NCI-H82 treated with DMSO at 0.1 percent for 48 hours (cell line): ENCODE data around the gene PARP4.
"Not testable (repeated sequence)": the region's sequence is repeated elsewhere in the genome, so short reads cannot be mapped to it uniquely, and the experiment has no call there.

ENCODE experiments used
- DNase-seq: peaks from one replicate; lab custom pipeline; 2025; ENCODE audit not compliant: unreplicated experiment; lab: John Stamatoyannopoulos, UW

PARP4 gene

DNA sequence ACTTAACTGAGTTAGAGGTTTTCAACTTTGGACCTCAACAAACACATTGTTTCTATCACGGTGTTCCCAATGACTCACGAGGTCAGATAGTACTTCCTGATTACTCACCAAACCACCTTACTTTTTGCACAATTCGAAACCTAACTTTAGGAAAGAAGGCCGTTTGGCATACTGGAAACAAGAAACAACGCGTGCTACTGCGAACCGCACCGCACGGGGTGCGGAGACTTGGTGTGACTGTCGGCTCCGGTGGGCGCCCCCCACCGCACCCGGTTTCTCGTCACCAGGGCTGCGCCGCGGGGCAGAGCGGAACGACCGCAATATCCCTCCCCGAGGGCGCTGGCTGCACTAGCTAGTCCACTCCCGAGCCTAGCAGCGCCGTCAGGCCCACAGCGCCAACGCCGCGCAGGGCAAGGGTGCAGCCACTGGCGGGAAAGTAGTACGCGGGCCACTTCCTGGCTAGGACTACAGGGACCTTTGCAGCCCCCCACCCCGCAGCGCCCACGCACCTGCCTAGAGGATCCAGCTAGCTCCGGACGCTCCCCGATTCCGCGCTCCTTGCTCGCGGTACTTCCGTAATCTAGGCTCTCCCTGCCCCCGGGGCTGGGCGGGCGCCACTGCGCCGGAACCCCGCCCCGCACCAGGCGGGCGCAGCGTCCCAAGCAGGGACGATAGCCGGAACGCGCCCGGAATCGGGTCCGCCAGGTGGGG, at the start of gene PARP4:
PARP4 (minus strand) TSS at position 582 of the 711 bp plus-strand sequence. CDS start 9,002 bp downstream, outside the sequence.
- peak; percentile 54 for DNase-seq

GRCh38 chr13:24560579-24561187, 48.1 kb upstream of the PARP4 start:
- DNase-seq = not testable (repeated sequence)

DNA sequence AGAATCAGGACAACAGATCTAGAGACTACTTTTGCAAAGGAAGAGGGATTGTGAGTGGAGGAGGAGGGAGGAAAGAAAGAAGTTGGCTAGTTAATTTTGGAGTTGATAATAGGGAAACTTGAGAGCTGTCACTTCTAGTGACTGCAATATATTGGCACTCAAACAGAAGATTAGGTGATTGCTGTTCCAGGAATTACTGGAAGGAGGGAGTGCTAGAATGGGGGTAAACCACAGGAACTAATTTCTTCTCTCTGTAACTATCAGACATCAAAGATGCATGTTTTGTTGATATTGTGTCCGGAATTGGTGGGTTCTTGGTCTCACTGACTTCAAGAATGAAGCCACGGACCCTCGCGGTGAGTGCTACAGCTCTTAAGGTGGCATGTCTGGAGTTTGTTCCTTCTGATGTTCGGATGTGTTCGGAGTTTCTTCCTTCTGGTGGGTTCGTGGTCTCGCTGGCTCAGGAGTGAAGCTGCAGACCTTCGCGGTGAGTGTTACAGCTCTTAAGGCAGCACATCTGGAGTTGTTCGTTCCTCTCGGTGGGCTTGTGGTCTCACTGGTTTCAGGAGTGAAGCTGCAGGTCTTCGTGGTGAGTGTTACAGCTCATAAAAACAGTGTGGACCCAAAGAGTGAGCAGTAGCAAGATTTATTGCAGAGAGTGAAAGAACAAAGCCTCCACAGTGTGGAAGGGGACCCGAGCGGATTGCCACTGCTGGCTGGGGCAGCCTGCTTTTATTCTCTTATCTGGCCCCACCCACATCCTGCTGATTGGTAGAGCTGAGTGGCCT, 47.0 kb upstream of the PARP4 start:
- not testable (repeated sequence) for DNase-seq

GRCh38 chr13:24557081-24557480, 44.5 kb upstream of the PARP4 start:
- DNase-seq = no peak

GRCh38 chr13:24553892-24554291, 41.3 kb upstream of the PARP4 start:
- DNase-seq = not testable (repeated sequence)

DNA sequence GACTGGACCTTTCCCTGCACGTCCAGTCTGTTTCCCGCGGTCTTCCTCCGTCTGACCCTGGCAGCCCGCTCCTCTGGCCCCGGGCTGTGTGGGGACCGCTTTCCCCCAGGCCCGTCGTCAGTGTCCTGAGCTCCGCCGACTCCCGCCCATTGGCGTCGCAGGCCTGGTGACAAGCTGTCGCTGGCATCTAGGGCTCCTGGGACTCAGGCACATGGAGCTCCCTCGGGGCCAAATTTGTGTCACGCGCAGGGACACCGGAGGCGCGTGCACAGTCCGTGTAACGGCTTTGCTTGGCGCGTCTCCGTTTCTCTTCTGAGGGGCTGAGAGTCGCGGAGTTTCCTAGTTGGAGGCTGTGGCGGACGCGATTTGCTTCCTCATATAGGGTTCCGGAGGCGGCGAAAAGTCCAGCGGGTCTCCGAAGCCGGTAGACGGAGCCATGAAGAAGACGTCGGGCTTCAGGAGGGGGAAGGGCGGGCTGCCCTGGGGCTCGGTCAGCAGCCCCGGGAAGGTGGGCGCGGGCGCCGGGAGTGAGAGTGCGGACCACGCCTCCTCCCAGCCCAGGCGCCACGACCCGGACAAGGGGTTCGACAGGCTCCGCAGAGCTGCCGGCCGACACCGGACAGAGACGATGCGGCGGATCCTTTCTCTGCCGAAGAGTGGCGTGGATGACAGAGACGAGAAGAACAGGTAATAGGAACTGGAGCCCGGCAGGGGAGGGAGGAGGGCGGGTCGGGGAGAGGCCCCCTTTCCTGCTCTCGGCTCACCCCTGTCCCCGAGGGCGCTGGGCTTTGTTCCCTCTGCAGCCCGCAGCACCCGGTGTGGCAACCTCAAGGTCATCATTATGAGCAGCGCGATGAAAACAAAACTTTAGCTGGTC, 29.1 kb upstream of the PARP4 start:
- not testable (repeated sequence) for DNase-seq

GRCh38 chr13:24541127-24541475, 28.5 kb upstream of the PARP4 start:
- DNase-seq = no peak

DNA sequence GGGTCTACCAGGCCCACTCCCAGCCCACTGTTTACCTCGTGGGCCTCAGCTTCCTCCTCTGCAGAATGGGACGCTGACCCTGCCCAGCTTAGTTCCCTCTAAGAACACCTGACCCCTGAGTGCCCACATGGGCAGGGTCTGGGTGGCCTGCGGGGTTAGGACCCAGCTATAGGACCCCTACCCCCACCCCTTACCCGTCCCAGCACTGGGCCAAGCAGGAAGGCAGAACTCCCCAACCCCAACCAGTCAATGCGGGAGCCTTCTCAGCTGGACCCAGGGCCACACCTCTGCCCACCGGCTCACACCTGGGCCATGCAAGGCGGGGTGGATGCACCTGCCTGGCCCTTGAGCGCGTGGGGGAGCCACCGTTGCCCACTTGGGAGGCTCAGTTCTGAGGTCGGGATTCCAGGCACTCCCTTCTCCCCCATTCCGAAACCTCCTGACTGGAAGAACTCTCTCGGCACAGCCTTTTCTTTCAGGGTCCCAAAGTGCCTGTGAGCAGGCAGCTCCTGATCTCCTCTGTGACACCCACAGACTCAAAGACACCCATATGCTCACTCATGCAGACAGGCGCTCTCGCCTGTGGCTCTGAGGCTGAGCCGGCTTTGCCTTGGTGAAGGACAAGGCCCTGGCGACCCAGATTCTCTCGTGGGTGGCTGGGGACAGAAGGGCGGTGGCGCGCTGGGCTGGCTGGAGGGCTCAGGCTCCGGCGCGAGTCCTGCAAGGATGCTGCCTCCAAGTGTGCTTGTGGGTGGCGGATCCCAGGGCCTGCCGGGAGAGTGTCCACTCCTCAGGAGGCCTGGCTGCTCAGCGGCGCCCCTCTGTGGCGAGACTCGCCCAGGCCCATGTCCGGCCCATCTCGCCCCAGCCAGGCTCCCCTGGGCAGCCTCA, 27.9 kb upstream of the PARP4 start:
- no peak for DNase-seq

GRCh38 chr13:24539500-24540165, 27.1 kb upstream of the PARP4 start:
- no peak for DNase-seq

GRCh38 chr13:24529478-24529877, 16.9 kb upstream of the PARP4 start:
- no peak for DNase-seq

- no peak for DNase-seq
Measured at GRCh38 chr13:24528816-24529398, 16.3 kb upstream of the PARP4 start.

DNA sequence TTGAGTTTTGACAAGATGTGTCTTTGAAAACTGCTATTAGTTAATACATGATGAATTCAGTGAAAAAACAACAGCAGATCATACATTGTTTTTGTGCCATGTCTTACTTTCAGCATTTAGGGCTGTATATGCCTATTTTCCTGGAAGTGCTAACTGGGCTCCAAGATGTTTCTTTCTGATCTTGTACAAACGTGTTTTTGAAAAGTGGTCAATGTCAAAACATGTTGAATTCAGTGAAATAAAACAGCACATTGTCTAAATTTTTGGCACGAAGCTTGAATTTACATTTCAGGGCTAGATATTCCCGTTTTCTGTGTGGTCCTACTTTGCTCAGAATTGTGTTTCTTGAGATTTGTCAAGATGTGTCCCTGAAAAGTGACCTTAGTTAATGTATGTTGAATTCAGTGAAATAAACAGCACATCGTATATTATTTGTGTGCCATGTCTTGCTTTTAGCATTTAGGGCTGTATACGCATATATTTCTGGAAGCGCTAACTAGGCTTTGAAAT, 14.7 kb upstream of the PARP4 start:
- no peak for DNase-seq

- no peak for DNase-seq
Measured at GRCh38 chr13:24520733-24521132, 8.2 kb upstream of the PARP4 start.

DNA sequence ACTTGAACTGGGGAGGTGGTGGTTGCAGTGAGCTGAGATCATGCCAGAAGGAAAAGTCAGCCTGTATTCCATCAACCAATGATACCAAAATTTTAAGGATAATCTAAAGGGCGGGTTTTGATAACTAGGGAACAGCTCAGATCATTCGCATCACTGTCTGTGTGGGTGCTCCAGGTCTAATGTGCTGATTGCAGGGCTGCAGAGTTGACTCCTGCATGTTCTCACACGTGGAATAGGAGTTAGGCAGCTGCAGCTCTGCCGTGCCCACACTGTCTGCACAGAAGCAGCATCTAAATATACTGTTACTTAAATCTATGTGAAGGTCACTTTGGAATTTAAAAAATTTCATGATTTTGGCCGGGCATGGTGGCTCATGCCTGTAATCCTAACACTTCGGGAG, 4.3 kb upstream of the PARP4 start:
- DNase-seq = no peak

DNA sequence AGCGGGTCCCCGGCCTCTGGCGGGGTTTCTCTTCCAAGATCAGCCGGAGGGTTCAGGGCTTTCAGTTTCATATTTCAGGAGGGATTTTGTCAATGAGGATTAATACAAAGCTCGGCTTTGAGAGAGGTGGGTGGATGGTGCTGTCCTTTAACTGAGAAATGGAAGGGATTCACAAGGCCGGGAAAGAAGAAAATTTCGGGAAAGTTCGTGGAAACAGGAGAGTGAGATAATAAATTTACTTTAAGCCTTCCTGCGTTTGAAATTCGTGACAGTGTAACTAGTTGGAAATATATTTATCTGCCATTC, 283 bp upstream of the PARP4 start:
- no peak for DNase-seq

DNA sequence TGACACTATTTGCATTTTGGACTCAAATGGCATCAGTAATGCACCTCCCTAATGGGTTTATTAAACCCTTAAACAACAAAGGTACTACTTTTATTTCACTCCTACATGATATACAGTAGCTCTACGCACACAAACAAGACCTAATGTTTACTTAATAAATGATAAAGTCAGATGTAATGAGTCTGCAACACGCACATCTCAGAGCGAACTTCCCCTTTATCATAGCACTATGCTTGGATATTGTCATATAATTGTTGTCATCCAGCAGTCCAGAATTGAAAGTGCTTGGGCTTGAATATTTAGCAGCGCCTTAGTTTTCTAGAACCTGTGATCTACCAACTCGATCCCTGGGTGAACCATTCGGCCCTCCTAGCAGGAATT, 772 bp downstream of the PARP4 start:
- DNase-seq = no peak

DNA sequence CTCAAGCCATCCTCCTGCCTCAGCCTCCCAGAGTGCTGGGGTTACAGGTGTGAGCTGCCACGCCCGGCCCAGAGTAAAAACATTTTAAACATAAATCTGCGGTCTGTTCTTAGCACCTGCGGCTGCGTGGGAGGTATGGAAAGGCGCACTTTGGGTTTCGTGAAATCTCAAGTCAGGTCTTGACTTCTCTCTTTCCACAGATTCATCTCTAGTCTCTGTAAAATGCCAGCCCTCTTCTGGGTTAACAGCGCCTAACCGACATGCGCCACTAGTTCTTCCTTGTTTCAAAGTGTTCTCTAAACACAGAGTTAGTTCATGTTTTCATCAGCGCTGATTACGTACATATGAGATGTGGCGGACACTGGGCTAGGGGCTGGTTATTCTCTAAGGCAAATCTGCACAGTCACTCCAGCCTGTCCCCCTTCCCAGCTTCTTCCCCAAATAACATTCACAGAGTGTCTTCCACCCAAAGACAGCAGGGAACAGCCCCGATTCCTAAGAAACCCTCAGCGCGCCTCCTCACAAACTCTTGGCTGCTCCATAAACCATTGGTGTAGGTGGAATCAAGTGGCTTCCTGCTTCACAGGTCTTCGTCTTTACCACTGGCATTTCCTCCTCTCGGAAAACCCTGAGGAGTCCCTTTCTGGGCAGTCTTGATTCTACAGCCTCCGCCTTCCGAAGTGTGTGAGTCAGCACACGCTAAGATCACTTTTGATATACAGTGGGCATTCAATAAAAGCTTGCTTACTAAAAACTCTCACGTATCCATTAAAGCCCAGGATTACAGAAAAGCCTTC, 1.4 kb downstream of the PARP4 start:
- no peak for DNase-seq

DNA sequence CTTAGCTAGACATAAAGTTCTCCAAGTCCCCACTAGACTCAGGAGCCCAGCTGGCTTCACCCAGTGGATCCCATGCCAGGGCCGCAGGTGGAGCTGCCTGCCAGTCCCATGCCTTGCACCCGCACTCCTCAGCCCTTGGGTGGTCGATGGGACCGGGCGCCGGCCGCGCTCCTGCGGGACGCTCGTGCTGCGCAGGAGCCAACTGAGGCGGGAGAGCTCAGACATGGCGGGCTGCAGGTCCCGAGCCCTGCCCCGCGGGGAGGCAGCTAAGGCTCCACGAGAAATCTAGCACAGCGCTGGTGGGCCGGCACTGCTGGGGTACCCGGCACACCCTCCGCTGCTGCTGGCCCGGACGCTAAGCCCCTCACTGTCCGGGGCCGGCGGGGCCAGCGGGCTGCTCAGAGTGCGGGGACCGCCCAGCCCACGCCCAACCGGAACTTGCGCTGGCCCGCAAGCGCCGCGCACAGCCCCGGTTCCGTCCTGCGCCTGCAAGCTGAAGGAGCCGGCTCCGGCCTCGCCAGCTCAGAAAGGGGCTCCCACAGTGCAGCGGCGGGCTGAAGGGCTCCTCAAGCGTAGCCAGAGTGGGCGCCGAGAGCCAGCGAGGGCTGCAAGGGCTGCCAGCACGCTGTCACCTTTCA, 5.8 kb downstream of the PARP4 start:
- DNase-seq = no peak
